Measurements from ENCODE around the gene MOV10L1.
A peak's percentile ranks its signal among the peaks of the same experiment; 100 is the strongest.

The MOV10L1 gene

DNA sequence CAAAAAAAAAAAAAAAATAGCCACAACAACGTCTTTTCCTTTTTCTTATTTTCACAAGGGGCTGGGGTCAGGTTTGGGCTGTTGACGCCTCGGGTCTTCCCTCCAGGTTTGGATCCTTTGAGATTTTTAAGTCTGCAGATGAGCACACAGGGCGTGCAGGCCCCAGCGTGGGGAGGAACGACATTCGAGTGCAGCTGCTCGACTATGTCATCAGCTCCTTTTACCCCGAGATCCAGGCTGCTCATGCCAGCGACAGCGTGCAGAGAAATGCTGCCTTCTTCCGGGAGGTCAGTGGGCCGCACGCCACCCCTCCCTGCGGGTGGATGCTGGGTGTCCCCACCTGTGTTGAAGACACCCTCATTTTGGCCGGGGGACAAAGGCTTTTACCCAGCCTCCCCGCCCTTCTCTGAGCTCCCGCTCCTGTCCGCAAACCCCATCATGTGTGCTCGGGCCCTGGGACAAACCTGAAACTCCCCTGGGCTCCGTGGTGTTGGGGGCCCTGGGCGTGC, 118.7 kb downstream of the MOV10L1 start:
- no peak for DNase-seq

DNA sequence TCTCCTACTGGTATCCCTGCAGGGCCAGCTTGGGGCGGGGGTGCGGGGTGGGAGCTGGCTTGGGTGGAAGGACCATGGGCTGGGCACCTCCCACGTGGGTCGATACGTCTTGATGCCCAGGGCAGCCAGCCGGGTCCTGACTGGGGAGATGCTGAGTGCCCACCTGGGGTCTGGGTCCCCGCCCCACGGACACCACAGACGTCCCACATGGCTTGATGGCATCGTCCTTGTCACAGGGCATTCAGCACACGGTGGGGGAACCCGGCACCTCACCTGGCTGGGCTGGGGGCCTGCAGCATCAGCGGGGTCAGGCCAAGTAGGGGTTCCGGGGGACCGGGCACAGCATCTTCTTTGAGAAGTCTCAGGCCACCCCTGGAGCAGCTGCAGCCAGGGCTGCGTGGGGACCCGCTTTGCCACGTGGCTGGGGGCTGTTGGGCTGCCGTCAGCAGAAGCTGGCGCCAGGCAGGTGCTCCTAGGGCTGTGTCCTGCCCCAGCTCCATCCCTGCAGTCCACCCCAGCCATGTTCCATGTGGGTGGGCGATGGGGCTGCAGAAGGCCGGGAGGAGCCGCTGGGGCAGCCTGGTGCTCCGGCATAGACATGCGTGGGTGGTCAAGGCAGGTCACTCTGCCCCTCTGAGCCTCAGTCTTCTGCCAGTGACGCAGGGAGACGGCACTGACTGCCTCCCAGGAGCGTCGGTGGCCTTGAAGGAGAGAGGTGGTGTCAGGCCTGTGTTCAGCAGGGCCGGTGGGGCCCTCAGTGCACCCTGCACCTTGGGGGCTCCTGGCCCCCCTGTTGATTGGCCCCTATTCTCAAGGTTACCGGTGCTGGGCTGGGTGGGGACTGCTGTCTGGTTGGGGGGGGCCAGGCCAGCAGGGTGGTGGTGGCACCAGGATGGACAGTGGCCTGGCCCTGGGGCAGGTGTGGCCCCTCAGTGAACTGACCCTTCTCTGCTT, 119.4 kb downstream of the MOV10L1 start:
- DNase-seq, result no peak

DNA sequence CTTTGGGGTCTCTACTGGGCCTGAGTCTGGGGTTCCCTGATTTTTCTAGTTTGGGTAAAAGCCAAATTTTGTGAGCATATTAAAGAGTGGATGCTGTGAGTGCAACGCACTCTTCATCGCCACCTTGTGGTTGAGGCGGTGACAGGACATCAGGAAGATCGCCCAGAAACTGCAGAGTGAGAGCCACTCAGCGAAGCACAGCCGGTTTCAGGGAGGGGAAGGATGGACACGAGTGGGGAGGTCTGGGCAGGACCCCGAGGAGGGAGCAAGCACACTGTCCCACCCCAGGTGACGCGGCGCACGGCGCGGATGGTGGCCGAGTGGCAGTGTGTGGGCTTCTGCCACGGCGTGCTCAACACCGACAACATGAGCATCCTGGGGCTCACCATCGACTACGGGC, 120.1 kb downstream of the MOV10L1 start:
- DNase-seq, result peak; percentile 61

DNA sequence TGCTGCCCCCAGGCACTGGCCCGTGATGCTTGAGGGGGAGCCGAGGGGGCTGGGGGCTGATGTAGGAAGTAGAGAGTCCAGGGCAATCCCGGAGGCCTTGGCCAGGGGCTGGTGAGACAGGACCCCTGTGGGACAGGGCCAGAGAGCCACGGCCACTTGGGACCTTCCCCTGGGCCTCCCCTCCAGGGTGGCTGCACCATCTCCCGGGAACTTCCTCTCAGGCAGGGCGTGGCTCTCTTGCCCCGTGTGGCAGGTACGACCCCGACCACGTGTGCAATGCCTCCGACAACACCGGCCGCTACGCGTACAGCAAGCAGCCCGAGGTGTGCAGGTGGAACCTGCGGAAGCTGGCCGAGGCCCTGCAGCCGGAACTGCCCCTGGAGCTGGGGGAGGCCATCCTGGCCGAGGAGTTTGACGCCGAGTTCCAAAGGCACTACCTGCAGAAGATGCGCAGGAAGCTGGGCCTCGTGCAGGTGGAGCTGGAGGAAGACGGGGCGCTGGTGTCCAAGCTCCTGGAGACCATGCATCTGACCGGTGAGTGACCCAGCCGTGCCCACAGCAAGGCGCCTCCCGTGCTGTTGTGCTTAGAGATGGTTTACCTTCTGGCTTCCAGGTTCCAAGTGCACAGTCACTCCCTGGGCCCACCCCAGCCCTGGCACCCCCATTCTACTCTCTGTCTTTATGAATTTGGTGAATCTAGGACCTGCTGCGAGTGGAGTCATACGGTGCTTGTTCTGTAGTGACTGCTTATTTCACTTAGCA, 120.8 kb downstream of the MOV10L1 start:
- no peak for DNase-seq

DNA sequence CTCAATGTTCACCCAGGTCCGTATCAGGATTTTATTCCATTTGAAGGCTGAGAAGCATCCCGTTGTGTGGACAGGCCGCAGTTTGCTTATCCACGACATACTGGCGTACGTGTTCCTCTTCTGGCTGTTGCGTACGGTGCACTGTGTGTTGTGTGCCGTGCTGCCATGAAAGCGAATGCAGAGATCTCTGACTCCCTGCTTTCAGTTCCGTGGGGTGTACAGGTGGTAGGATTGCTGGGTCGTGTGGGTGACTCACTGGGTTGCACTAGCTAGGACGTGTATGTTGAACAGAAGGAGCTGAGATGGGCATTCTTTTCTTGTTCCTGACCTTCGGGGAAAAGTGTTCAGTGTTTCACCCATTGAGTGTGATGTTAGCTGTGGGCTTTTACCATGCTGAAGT, 121.3 kb downstream of the MOV10L1 start:
- no peak for DNase-seq
